ENCODE data around the gene ZSWIM1.

ZSWIM1 gene

GRCh38 chr20:45880988-45881788 lies at the start of gene ZSWIM1:
Gene ZSWIM1 (plus strand): TSS chr20:45881227. CDS start chr20:45882593, 1,366 bp downstream.
- DNase-seq (ENCODE audit: low read depth, low spot score): peak; percentile 96

- no peak for DNase-seq (ENCODE audit: low read depth, low spot score)
These were observed 48.4 kb upstream of the ZSWIM1 start for GRCh38 chr20:45832619-45833018.

GRCh38 chr20:45833030-45833882 lies 47.8 kb upstream of the ZSWIM1 start, which contains the start of gene SNX21:
Gene SNX21 (plus strand): TSS chr20:45833799. CDS start chr20:45833920, 121 bp downstream.
- no peak for DNase-seq (ENCODE audit: low read depth, low spot score)

GRCh38 chr20:45833883-45834796 lies 46.9 kb upstream of the ZSWIM1 start:
- DNase-seq (ENCODE audit: low read depth, low spot score): no peak

- DNase-seq (ENCODE audit: low read depth, low spot score): no peak
These were observed 46.2 kb upstream of the ZSWIM1 start for GRCh38 chr20:45834797-45835161.

- DNase-seq (ENCODE audit: low read depth, low spot score): no peak
These were observed 45.7 kb upstream of the ZSWIM1 start for GRCh38 chr20:45835329-45835765.

GRCh38 chr20:45835825-45836224 lies 45.2 kb upstream of the ZSWIM1 start:
- DNase-seq (ENCODE audit: low read depth, low spot score): no peak

- no peak for DNase-seq (ENCODE audit: low read depth, low spot score)
These were observed 44.2 kb upstream of the ZSWIM1 start for GRCh38 chr20:45836841-45837240.

GRCh38 chr20:45840700-45841198 lies 40.3 kb upstream of the ZSWIM1 start:
- no peak for DNase-seq (ENCODE audit: low read depth, low spot score)

- no peak for DNase-seq (ENCODE audit: low read depth, low spot score)
These were observed 39.5 kb upstream of the ZSWIM1 start for GRCh38 chr20:45841407-45842129.

- no peak for DNase-seq (ENCODE audit: low read depth, low spot score)
These were observed 38.7 kb upstream of the ZSWIM1 start for GRCh38 chr20:45842169-45842812.

GRCh38 chr20:45843506-45843905 lies 37.5 kb upstream of the ZSWIM1 start:
- DNase-seq (ENCODE audit: low read depth, low spot score): no peak

GRCh38 chr20:45845452-45845851 lies 35.6 kb upstream of the ZSWIM1 start:
- no peak for DNase-seq (ENCODE audit: low read depth, low spot score)

GRCh38 chr20:45848421-45848820 lies 32.6 kb upstream of the ZSWIM1 start:
- DNase-seq (ENCODE audit: low read depth, low spot score): no peak

- DNase-seq (ENCODE audit: low read depth, low spot score): no peak
These were observed 32.0 kb upstream of the ZSWIM1 start for GRCh38 chr20:45848969-45849582.

GRCh38 chr20:45850238-45850637 lies 30.8 kb upstream of the ZSWIM1 start:
- DNase-seq (ENCODE audit: low read depth, low spot score): no peak

GRCh38 chr20:45850926-45851325 lies 30.1 kb upstream of the ZSWIM1 start:
- DNase-seq (ENCODE audit: low read depth, low spot score): no peak

GRCh38 chr20:45851501-45851900 lies 29.5 kb upstream of the ZSWIM1 start:
- no peak for DNase-seq (ENCODE audit: low read depth, low spot score)

GRCh38 chr20:45852326-45852725 lies 28.7 kb upstream of the ZSWIM1 start:
- no peak for DNase-seq (ENCODE audit: low read depth, low spot score)

- DNase-seq (ENCODE audit: low read depth, low spot score): no peak
These were observed 27.5 kb upstream of the ZSWIM1 start for GRCh38 chr20:45853484-45853883.
